Heart right ventricle (tissue), 16 donors: ENCODE results near the gene MAPK7. TPM values are rescaled to one million over a fixed set of nuclear protein-coding genes. Genes with fewer than 3 reads are reported as not detected.

ENCODE experiments used
- ATAC-seq, 8 donors: fragments of 200-7000 bp; cut with Tn5 transposase; one replicate each; pipeline ENCODE4 v1.9.1; 2020; ENCODE audit warnings: mild to moderate bottlenecking in 8 of 8, moderate library complexity in 8 of 8, moderate number of reproducible peaks in 1 of 8
- DNase-seq, 2 donors: peaks; one replicate each; pipeline ENCODE4 v3.0.0-alpha.2; 2020
- H3K27ac ChIP-seq, 10 donors: fragments of 200-600 bp; sonication (generic) in 2 of 10; one replicate each; pipeline versions ENCODE4 v1.5.0 to v1.8.0; 2020 to 2022; ENCODE audit warnings: mild to moderate bottlenecking in 3 of 10
- H3K27me3 ChIP-seq, 7 donors: fragments of 200-600 bp; one replicate each; pipeline ENCODE4 v1.8.0; 2021 to 2022; ENCODE audit warnings: mild to moderate bottlenecking in 2 of 7
- H3K36me3 ChIP-seq, 9 donors: fragments of 200-600 bp; sonication (generic) in 1 of 9; one replicate each; pipeline versions ENCODE4 v1.5.0 to v1.8.0; 2020 to 2022; ENCODE audit warnings: mild to moderate bottlenecking in 2 of 9
- H3K4me1 ChIP-seq, 9 donors: fragments of 200-600 bp; sonication (generic) in 1 of 9; one replicate each; pipeline versions ENCODE4 v1.5.0 to v1.8.0; 2020 to 2022; ENCODE audit warnings: mild to moderate bottlenecking in 4 of 9
- H3K4me3 ChIP-seq, 10 donors: fragments of 200-600 bp; sonication (generic) in 2 of 10; one replicate each; pipeline versions ENCODE4 v1.5.0 to v1.8.0; 2020 to 2022; ENCODE audit warnings: mild to moderate bottlenecking in 7 of 10, moderate library complexity in 2 of 10
- H3K9me3 ChIP-seq, 11 donors: fragments of 200-600 bp in 10 of 11; sonication (generic) in 2 of 11; one replicate each; pipeline versions ENCODE4 v1.5.0 to v1.8.0; 2013 to 2022; ENCODE audit warnings: mild to moderate bottlenecking in 2 of 11, control low read depth in 1 of 11, moderate library complexity in 1 of 11
- CTCF ChIP-seq, 9 donors: fragments of 200-600 bp; sonication (generic) in 2 of 9; IDR thresholded peaks; one replicate each; pipeline versions ENCODE4 v1.5.0 to v1.8.0; 2021 to 2022; ENCODE audit warnings: antibody characterized with exemption in 9 of 9, mild to moderate bottlenecking in 5 of 9, moderate library complexity in 1 of 9
- WGBS, 2 donors: extraction: QIAGEN DNeasy Blood & Tissue Kit; methylation state at CpG; one replicate each; pipeline ENCODE4 v1.1.7; 2013; ENCODE audit warnings: inconsistent platforms in 1 of 2; 5-methylcytosine and 5-hydroxymethylcytosine counted together
- intact Hi-C, 10 donors: fragments of 100-400 bp; cut with DNase I; formaldehyde crosslinking; loops; one replicate each; pipeline versions ENCODE4 v1.11.1 to v1.14.2; 2022
- polyA plus RNA-seq, 2 donors: library from polyadenylated mRNA; stranded (reverse); fragments of 200-250 nt; gene quantifications; one replicate each; pipeline ENCODE4 v1.2.3, GENCODE V29; 2013
- total RNA-seq, 10 donors: library from RNA; stranded (reverse); fragmentation: NEBNext Ultra II Directional in 3 of 10; extraction: Animal tissue kit (Norgen Biotek cat#: 25700) in 3 of 10; gene quantifications; one replicate each; pipeline versions ENCODE4 v1.2.1 to v1.2.4, GENCODE V29; 2021 to 2023
- donor health status: Arrhythmogenic right ventricular cardiomyopathy.
- donor health status: ischemic (EF 13 %, LVEDD 7.1; RV severe dilation, severe dysfunction).
- donor health status: healthy with polysubstance abuse.
- donor health status: DM: no; HTN: yes; CAD: no.
- donor health status: DM: no; HTN: no; CAD: no.
- donor health status: ischemic (EF 25% LVEDD 6.9; RV normal size, moderate dysfunction).
- donor health status: ischemic (EF 25% LVEDD 5.7; RV mildly dilated, moderate dysfunction).
- donor health status: healthy.
- donor health status: DM: yes; HTN: yes; CAD: no.
- donor health status: Ischemic cardiomyopathy.
- donor health status: ischemic (EF 35%, LVEDD 5.7; RV mildly dilated, moderate dysfunction).
- donor health status: nonischemic (EF 11% LVEDD 7.7; RV severe dilation, severe dysfunction).
- donor health status: DM: yes; HTN: yes; CAD: no.
- donor health status: PGD.
- donor health status: ischemic (EF 29% LVEDD 5.4; RV normal size, mild dysfunction).
- donor health status: nonischemic (EF 23%, LVEDD 6.1; RV moderate dilation, normal function).

MAPK7 gene
- total and polyA plus RNA-seq, 12 donors: 7.3 to 16.6 (median 11.4) TPM

GRCh38 chr17:19384723-19385391, 6.6 kb downstream of the MAPK7 start:
- peak overlapping the region in 4 of 10 donors; percentile 1 to 48 (median 32) for H3K4me3 ChIP-seq
- H3K27ac ChIP-seq: peak overlapping the region; percentile 4 to 93 (median 76)
- H3K9me3 ChIP-seq: no peaks in the 10 kb centered on the region
- TF ChIP-seq CTCF (IDR thresholded peaks at IDR 0.05): no peak
- peaks cover 0 to 61% (median 25%) of the 10 kb centered on the region in 9 donors for H3K36me3 ChIP-seq
- 39 to 49% methylated on average over 16 of the region's 16 CpGs for WGBS, 2 donors
- peak; percentile 54 to 80 (median 68) for ATAC-seq
- DNase-seq: peak; percentile 82 to 89
- H3K27me3 ChIP-seq: no peaks in the 10 kb centered on the region
- peaks cover 12 to 78% (median 54%) of the 10 kb centered on the region in 9 donors for H3K4me1 ChIP-seq
- intact Hi-C loops: no loop called here

GRCh38 chr17:19385521-19385983, 7.3 kb downstream of the MAPK7 start:
- ATAC-seq (no peak), DNase-seq (no peak)
- Histone ChIP-seq H3K27me3 (no peaks in the 10 kb centered on the region), H3K27ac (peak overlapping the region; percentile 4 to 93 (median 82)), H3K9me3 (no peaks in the 10 kb centered on the region), H3K4me1 (peaks cover 12 to 85% (median 54%) of the 10 kb centered on the region in 9 donors), H3K4me3 (peak overlapping the region in 5 of 10 donors; percentile 1 to 48 (median 42)), H3K36me3 (peaks cover 0 to 54% (median 18%) of the 10 kb centered on the region in 9 donors)
- WGBS, 2 donors: 81 to 83% methylated on average over 9 of the region's 9 CpGs
- intact Hi-C loops: no loop called here
- no peak for TF ChIP-seq CTCF (IDR thresholded peaks at IDR 0.05)

GRCh38 chr17:19386051-19386929, 8.0 kb downstream of the MAPK7 start:
- intact Hi-C loops: no loop called here
- Histone ChIP-seq H3K9me3 (no peaks in the 10 kb centered on the region), H3K36me3 (peaks cover 0 to 46% (median 12%) of the 10 kb centered on the region in 9 donors), H3K27ac (peak overlapping the region; percentile 32 to 93 (median 84)), H3K27me3 (no peaks in the 10 kb centered on the region), H3K4me3 (peak overlapping the region in 9 of 10 donors; percentile 18 to 48 (median 40)), H3K4me1 (peaks cover 12 to 85% (median 54%) of the 10 kb centered on the region in 9 donors)
- peak in 1 of 2 donors; percentile 51 for DNase-seq
- no peak for TF ChIP-seq CTCF (IDR thresholded peaks at IDR 0.05)
- peak in 4 of 8 donors; percentile 17 to 62 (median 26) for ATAC-seq
- 53 to 57% methylated on average over 20 of the region's 20 CpGs for WGBS, 2 donors
